AG09319 (cell line): Measurements from ENCODE around the gene NAIF1.
"Not testable (repeated sequence)": the region's sequence is repeated elsewhere in the genome, so short reads cannot be mapped to it uniquely, and the experiment has no call there.

Source experiments
- DNase-seq: peaks from one replicate; pipeline ENCODE4 v3.0.0-alpha.2; 2010; ENCODE audit warnings: low read depth; ENCODE audit errors: extremely low read depth
- TF ChIP-seq, protein P1 (sequence below): IDR thresholded peaks from 2 replicates; pipeline ENCODE4 v1.5.1; 2011; ENCODE audit warnings: low read depth, mild to moderate bottlenecking, inconsistent platforms, low read length, moderate library complexity

The NAIF1 gene

DNA sequence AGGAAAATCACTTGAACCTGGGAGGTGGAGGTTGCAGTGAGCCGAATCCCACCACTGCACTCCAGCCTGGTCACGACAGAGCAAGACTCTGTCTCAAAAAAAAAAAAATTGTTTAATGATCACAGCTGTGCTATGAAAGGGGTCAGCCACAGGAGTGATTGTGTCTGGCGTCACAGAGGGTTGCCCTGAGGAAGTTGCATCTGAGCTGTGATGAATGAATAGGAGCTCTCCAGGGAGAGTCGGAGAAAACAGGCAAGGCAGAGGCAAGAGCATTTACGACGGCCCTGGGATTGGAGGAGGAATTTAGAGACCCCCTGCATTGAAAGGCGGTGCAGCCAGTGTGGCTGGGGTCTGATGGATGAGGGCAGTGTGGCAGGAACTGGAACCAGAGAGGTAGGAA lies 25.1 kb downstream of the NAIF1 start:
- no peak for DNase-seq
- TF ChIP-seq, protein P1, sequence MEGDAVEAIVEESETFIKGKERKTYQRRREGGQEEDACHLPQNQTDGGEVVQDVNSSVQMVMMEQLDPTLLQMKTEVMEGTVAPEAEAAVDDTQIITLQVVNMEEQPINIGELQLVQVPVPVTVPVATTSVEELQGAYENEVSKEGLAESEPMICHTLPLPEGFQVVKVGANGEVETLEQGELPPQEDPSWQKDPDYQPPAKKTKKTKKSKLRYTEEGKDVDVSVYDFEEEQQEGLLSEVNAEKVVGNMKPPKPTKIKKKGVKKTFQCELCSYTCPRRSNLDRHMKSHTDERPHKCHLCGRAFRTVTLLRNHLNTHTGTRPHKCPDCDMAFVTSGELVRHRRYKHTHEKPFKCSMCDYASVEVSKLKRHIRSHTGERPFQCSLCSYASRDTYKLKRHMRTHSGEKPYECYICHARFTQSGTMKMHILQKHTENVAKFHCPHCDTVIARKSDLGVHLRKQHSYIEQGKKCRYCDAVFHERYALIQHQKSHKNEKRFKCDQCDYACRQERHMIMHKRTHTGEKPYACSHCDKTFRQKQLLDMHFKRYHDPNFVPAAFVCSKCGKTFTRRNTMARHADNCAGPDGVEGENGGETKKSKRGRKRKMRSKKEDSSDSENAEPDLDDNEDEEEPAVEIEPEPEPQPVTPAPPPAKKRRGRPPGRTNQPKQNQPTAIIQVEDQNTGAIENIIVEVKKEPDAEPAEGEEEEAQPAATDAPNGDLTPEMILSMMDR, result no peak

DNA sequence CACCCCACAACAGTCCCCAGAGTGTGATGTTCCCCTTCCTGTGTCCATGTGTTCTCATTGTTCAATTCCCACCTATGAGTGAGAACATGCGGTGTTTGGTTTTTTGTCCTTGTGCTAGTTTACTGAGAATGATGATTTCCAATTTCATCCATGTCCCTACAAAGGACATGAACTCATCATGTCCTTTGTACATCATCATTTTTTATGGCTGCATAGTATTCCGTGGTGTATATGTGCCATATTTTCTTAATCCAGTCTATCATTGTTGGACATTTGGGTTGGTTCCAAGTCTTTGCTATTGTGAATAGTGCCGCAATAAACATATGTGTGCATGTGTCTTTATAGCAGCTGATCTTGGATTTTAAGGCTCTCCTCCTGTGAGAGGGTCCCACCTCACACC lies 26.3 kb downstream of the NAIF1 start:
- DNase-seq, result not testable (repeated sequence)

- not testable (repeated sequence) for DNase-seq
Measured at GRCh38 chr9:128036522-128036921, 30.6 kb downstream of the NAIF1 start.

DNA sequence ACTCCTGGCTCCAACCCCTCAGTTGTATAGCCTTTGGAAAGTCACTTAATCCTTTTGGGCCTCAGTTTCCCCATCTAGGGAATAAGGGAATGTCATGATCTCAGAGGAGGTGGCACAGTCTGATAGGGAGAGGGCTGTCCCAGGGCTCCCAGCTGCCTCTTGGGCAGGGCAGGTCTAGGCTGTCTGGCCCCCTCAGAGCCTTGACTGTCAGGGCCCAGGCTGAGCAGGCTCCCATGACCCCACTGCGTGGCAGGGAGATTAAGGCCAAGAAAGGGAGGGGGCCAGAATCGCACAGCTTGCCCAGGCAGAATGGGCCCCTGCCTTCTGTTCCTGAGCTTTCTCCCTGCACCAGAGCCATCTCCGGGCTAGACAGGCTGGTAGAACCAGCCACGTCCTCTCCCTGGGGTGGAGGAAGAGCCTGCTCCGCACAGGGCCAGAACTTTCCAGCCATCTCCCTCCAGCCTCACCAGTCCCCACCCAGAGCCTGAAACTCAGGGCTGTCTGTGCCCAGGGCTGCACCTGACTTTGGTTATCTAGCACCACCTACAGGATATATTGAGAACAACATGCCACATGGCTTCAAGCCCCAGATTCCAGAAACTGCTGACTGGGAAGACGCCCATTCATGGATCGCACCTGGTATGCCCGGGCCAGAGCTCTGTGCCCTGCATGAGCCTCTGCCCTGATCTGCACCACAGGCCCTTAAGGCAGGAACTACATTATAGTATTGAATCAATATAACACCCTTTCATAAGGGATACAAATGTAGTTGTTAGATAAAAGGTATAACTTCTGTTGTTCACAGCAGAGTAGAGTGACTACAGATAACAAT lies 32.1 kb downstream of the NAIF1 start:
- DNase-seq, result peak; percentile 70
- TF ChIP-seq, protein P1, result peak; percentile 75

- no peak for DNase-seq
- TF ChIP-seq, protein P1, result no peak
Measured at GRCh38 chr9:128033609-128034008, 33.5 kb downstream of the NAIF1 start.

- DNase-seq, result no peak
- TF ChIP-seq, protein P1, result no peak
Measured at GRCh38 chr9:128027705-128028104, 39.4 kb downstream of the NAIF1 start.

DNA sequence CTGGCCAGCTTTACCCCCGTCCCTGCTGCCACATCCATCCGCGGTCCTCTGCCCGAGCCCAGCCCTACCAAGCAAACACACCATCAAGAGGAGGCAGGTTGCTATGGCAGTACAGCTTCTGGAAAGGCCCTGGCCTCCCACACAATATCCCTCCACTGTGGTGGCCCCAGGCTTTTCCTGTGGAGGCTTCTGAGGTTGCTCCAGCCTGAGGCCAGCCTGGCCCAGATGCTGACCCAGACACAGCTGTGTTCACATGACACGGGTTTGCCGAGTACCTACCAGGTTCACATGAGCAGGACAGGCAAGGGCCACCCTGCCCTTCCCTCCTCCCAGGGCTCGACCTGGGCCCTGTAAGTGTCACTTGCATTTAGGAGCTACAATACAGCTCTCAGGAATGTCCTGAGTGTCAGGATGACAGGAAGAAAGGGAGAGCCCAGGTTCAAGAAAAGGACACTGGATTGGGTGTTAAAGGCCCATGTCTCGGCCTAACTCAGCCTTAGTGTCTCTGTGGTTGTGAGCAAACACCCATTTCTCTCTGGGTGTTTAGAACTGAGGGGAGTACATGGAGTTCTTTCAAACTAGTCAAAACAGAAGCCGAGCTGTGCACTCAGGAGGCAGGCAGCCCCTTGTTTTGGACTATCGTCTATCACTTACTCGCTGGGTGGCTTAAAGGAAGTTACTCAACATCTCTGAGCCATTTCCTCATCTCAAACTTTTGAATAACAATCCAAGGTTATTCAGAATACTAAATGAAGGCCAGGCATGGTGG lies 40.2 kb downstream of the NAIF1 start:
- DNase-seq, result no peak
- TF ChIP-seq, protein P1, result no peak

GRCh38 chr9:128026255-128026772 lies 40.8 kb downstream of the NAIF1 start:
- DNase-seq, result no peak
- TF ChIP-seq, protein P1, result no peak
